IMR-90 (cell line): ENCODE measurements around the gene HECW1. TPM values are rescaled to one million over a fixed set of nuclear protein-coding genes. Genes with fewer than 3 reads are reported as not detected.

Experiments used
- ATAC-seq: fragments of 200-7000 bp; cut with Tn5 transposase; 2 replicates; pipeline ENCODE4 v1.9.1; 2020; ENCODE audit warnings: low read depth, mild to moderate bottlenecking, moderate library complexity
- Bru-seq: library from RNA; stranded (reverse); fragments of 400-500 nt; gene quantifications from one replicate; lab custom pipeline; 2021; lab: Mats Ljungman, UMichigan
- BruChase-seq, 2 experiments: library from RNA; stranded (reverse); fragments of 400-500 nt; gene quantifications; one replicate each; lab custom pipeline; 2021; lab: Mats Ljungman, UMichigan
- BruUV-seq: library from RNA; stranded (reverse); fragments of 400-500 nt; replicated peaks from 2 replicates; lab custom pipeline; 2021; lab: Mats Ljungman, UMichigan
- CTCF ChIA-PET: fragments of 300-600 bp; formaldehyde crosslinking; extraction: SDS; loops from one replicate; lab custom pipeline; 2021; ENCODE audit warnings: antibody characterized with exemption; lab: Yijun Ruan, JAX
- POLR2A ChIA-PET: fragments of 300-600 bp; sonication (Branson Sonifier 250); formaldehyde crosslinking; loops from one replicate; lab custom pipeline; 2022; ENCODE audit warnings: antibody characterized with exemption; ENCODE audit not compliant: unreplicated experiment; lab: Charles Lee
- DNase-seq: peaks from one replicate; pipeline ENCODE4 v3.0.0; 2013
- H2AFZ ChIP-seq: replicated peaks from 2 replicates; pipeline ENCODE3; 2013; ENCODE audit warnings: low read length, mild to moderate bottlenecking; ENCODE audit not compliant: poor library complexity
- H2AK5ac ChIP-seq: 2 replicates; pipeline ENCODE4 v1.6.1; 2013; ENCODE audit warnings: low read depth, low read length, inconsistent platforms
- H2AK9ac ChIP-seq: replicated peaks from 2 replicates; pipeline ENCODE3; 2013; ENCODE audit warnings: mild to moderate bottlenecking, low read depth, low read length, moderate library complexity; ENCODE audit not compliant: poor library complexity
- H2BK120ac ChIP-seq: 2 replicates; pipeline ENCODE4 v1.6.1; 2013; ENCODE audit warnings: low read depth, low read length, inconsistent platforms
- H2BK15ac ChIP-seq: 3 replicates; pipeline ENCODE4 v1.6.1; 2013; ENCODE audit warnings: low read depth, low read length, inconsistent platforms
- H2BK20ac ChIP-seq: 2 replicates; pipeline ENCODE4 v1.6.1; 2013; ENCODE audit warnings: low read depth, mild to moderate bottlenecking, inconsistent platforms, low read length, moderate library complexity
- H2BK5ac ChIP-seq: 2 replicates; pipeline ENCODE4 v1.6.1; 2013; ENCODE audit warnings: mild to moderate bottlenecking, low read depth, low read length, inconsistent platforms; ENCODE audit not compliant: poor library complexity, severe bottlenecking
- H3K14ac ChIP-seq: replicated peaks from 2 replicates; pipeline ENCODE4 v1.6.1; 2013; ENCODE audit warnings: low read depth, low read length, inconsistent platforms
- H3K18ac ChIP-seq: 2 replicates; pipeline ENCODE4 v1.6.1; 2013; ENCODE audit warnings: low read depth, low read length, control low read depth
- H3K23ac ChIP-seq: 2 replicates; pipeline ENCODE4 v1.6.1; 2013; ENCODE audit warnings: low read depth, low read length, inconsistent platforms
- H3K27ac ChIP-seq: 2 replicates; pipeline ENCODE4 v1.5.1; 2013; ENCODE audit warnings: mild to moderate bottlenecking, control low read depth, low read length; ENCODE audit not compliant: insufficient read depth
- H3K27me3 ChIP-seq: 2 replicates; pipeline ENCODE4 v1.6.1; 2013; ENCODE audit warnings: low read length; ENCODE audit not compliant: control insufficient read depth, insufficient read depth
- H3K36me3 ChIP-seq: 2 replicates; pipeline ENCODE4 v1.6.1; 2013; ENCODE audit warnings: low read length, mixed read lengths; ENCODE audit not compliant: control insufficient read depth, insufficient read depth
- H3K4ac ChIP-seq: 2 replicates; pipeline ENCODE4 v1.6.1; 2013; ENCODE audit warnings: low read depth, low read length, inconsistent platforms
- H3K4me1 ChIP-seq: 2 replicates; pipeline ENCODE4 v1.6.1; 2013; ENCODE audit warnings: low read length, mixed read lengths; ENCODE audit not compliant: control insufficient read depth, insufficient read depth
- H3K4me2 ChIP-seq: 2 replicates; pipeline ENCODE4 v1.6.1; 2013; ENCODE audit warnings: low read depth, mild to moderate bottlenecking, control low read depth, low read length, moderate library complexity
- H3K4me3 ChIP-seq: 2 replicates; pipeline ENCODE4 v1.5.1; 2013; ENCODE audit warnings: low read depth, mild to moderate bottlenecking, control low read depth, low read length, moderate library complexity; ENCODE audit not compliant: insufficient read depth
- H3K56ac ChIP-seq: 2 replicates; pipeline ENCODE4 v1.6.1; 2013; ENCODE audit warnings: low read length, inconsistent platforms; ENCODE audit not compliant: insufficient read depth; ENCODE audit errors: extremely low read depth
- H3K79me1 ChIP-seq, 2 experiments: 2 replicates each; pipeline ENCODE4 v1.6.1; 2013; ENCODE audit warnings: low read length in 2 of 2, inconsistent platforms in 1 of 2, low read depth in 1 of 2
- H3K9ac ChIP-seq: 2 replicates; pipeline ENCODE4 v1.6.1; 2013; ENCODE audit warnings: low read depth, low read length, control low read depth
- H3K9me1 ChIP-seq: 2 replicates; pipeline ENCODE4 v1.6.1; 2013; ENCODE audit warnings: low read length, inconsistent platforms; ENCODE audit not compliant: insufficient read depth
- H3K9me3 ChIP-seq: 2 replicates; pipeline ENCODE4 v1.6.1; 2013; ENCODE audit warnings: low read length; ENCODE audit not compliant: control insufficient read depth, insufficient read depth
- H4K20me1 ChIP-seq: 2 replicates; pipeline ENCODE4 v1.6.1; 2013; ENCODE audit warnings: low read length, inconsistent platforms; ENCODE audit not compliant: insufficient read depth
- H4K5ac ChIP-seq: 2 replicates; pipeline ENCODE4 v1.6.1; 2013; ENCODE audit warnings: mild to moderate bottlenecking, low read depth, low read length, control low read depth
- H4K8ac ChIP-seq, 2 experiments: 2 replicates each; pipeline ENCODE4 v1.6.1; 2013; ENCODE audit warnings: low read depth in 2 of 2, low read length in 2 of 2, control low read depth in 1 of 2, inconsistent platforms in 1 of 2
- H4K91ac ChIP-seq: 2 replicates; pipeline ENCODE4 v1.6.1; 2013; ENCODE audit warnings: low read depth, low read length, inconsistent platforms; ENCODE audit not compliant: insufficient read depth
- BHLHE40 ChIP-seq: fragments of 150-350 bp; IDR thresholded peaks from 2 replicates; pipeline ENCODE4 v1.6.1; 2016; ENCODE audit warnings: mild to moderate bottlenecking, low read depth, low read length
- CHD1 ChIP-seq: IDR thresholded peaks from 2 replicates; pipeline ENCODE4 v1.6.1; 2012; ENCODE audit warnings: low read depth, low read length, improper control_type of control experiment
- CTCF ChIP-seq: conservative IDR thresholded peaks from 2 replicates; pipeline ENCODE4 v1.5.1; 2012; ENCODE audit warnings: mild to moderate bottlenecking, low read depth, low read length, improper control_type of control experiment
- ELK1 ChIP-seq: fragments of 150-350 bp; IDR thresholded peaks from 2 replicates; pipeline ENCODE4 v1.6.1; 2016; ENCODE audit warnings: low read depth, mild to moderate bottlenecking, low read length, moderate library complexity, borderline replicate concordance
- FOS ChIP-seq: fragments of 150-350 bp; IDR thresholded peaks from 2 replicates; pipeline ENCODE4 v1.6.1; 2016; ENCODE audit warnings: low read depth, low read length
- MAFK ChIP-seq: IDR thresholded peaks from 2 replicates; pipeline ENCODE4 v1.6.1; 2012; ENCODE audit warnings: low read depth, low read length, improper control_type of control experiment
- MAZ ChIP-seq: IDR thresholded peaks from 2 replicates; pipeline ENCODE4 v1.6.1; 2012; ENCODE audit warnings: low read depth, mild to moderate bottlenecking, low read length, improper control_type of control experiment, moderate library complexity, borderline replicate concordance
- MXI1 ChIP-seq: IDR thresholded peaks from 2 replicates; pipeline ENCODE4 v1.6.1; 2012; ENCODE audit warnings: low read depth, mild to moderate bottlenecking, low read length, moderate library complexity, borderline replicate concordance
- NFE2L2 ChIP-seq: fragments of 150-350 bp; IDR thresholded peaks from 2 replicates; pipeline ENCODE4 v1.6.1; 2016; ENCODE audit warnings: low read depth, mild to moderate bottlenecking, low read length
- POLR2A ChIP-seq: IDR thresholded peaks from 2 replicates; pipeline ENCODE4 v1.6.1; 2012; ENCODE audit warnings: mild to moderate bottlenecking, low read depth, low read length
- RAD21 ChIP-seq: IDR thresholded peaks from 2 replicates; pipeline ENCODE4 v1.6.1; 2012; ENCODE audit warnings: low read length, improper control_type of control experiment
- RCOR1 ChIP-seq: IDR thresholded peaks from 2 replicates; pipeline ENCODE4 v1.6.1; 2012; ENCODE audit warnings: mild to moderate bottlenecking, low read length, improper control_type of control experiment; ENCODE audit not compliant: insufficient replicate concordance
- RFX5 ChIP-seq: IDR thresholded peaks from 2 replicates; pipeline ENCODE4 v1.8.0; 2012; ENCODE audit warnings: low read depth, mild to moderate bottlenecking, low read length, moderate library complexity
- SMC3 ChIP-seq: fragments of 150-350 bp; IDR thresholded peaks from 2 replicates; pipeline ENCODE4 v1.6.1; 2016; ENCODE audit warnings: low read depth, mild to moderate bottlenecking, antibody characterized with exemption, low read length, moderate library complexity
- USF2 ChIP-seq: fragments of 150-350 bp; IDR thresholded peaks from 2 replicates; pipeline ENCODE4 v1.6.1; 2017; ENCODE audit warnings: mild to moderate bottlenecking, antibody characterized with exemption, low read length, low read depth
- WGBS, 2 experiments: methylation state at CpG; one replicate each; pipeline versions ENCODE4 v1.1.5 to v1.1.7; 2013; ENCODE audit warnings: missing lambda C conversion rate in 2 of 2; ENCODE audit not compliant: insufficient read length in 1 of 2; ENCODE audit errors: extremely low coverage in 2 of 2; 5-methylcytosine and 5-hydroxymethylcytosine counted together
- dilution Hi-C: fragments of 300-500 bp; cut with HindIII; formaldehyde crosslinking; loops from one replicate; pipeline ENCODE4 v1.14.3; 2018; ENCODE audit warnings: low sequenced_read_pairs; ENCODE audit not compliant: unreplicated experiment
- in situ Hi-C: fragments of 300-500 bp; cut with MboI; formaldehyde crosslinking; loops from 3 replicates; pipeline ENCODE4 v1.14.3; 2019; ENCODE audit warnings: low sequenced_read_pairs, inconsistent platforms, mixed read lengths
- intact Hi-C: fragments of 100-400 bp; cut with micrococcal nuclease; formaldehyde crosslinking; loops from 2 replicates; pipeline ENCODE4 v1.10.0; 2022
- long read RNA-seq: library from polyadenylated mRNA; unstranded; transcript quantifications from one replicate; pipeline ENCODE4 v2.0.0, GENCODE V29; 2021; ENCODE audit not compliant: unreplicated experiment
- polyA plus RNA-seq, 3 experiments: library from polyadenylated mRNA; depleted of rRNA; stranded (reverse); fragments of >200 nt; gene quantifications; 2 replicates each; pipeline ENCODE4 v1.2.3, GENCODE V29; 2012; ENCODE audit warnings: low replicate concordance in 1 of 3
- total RNA-seq: library from RNA; depleted of rRNA; stranded (reverse); fragments of >200 nt; gene quantifications from 2 replicates; pipeline ENCODE4 v1.2.3, GENCODE V29; 2012; rRNA removed

Gene HECW1
- 1.1 and 1.3 TPM in 2 replicates for total RNA-seq
- 0.56 and 0.95 TPM in 2 replicates for polyA plus RNA-seq (2012; rRNA removed)
- polyA plus RNA-seq (2012; cell fraction: cytosol; rRNA removed): 0.28 and 0.78 TPM in 2 replicates
- 0.63 and 1.1 TPM in 2 replicates for polyA plus RNA-seq (2012; cell fraction: nucleus; rRNA removed; ENCODE audit: low replicate concordance)
- Bru-seq, nascent RNA: percentile 38 among the genes with signal in this experiment
- percentile 38 among the genes with signal in this experiment for BruChase-seq, experiment 1, labeled RNA remaining after a 6-hour chase
- percentile 34 among the genes with signal in this experiment for BruChase-seq, experiment 2, labeled RNA remaining after a 2-hour chase
- long read RNA-seq: 0 reads

- Histone ChIP-seq H3K9ac (no peak within 1 kb of the TSS), H2BK120ac (no peak within 1 kb of the TSS), H3K56ac (no peak within 1 kb of the TSS), H3K9me3 (no peaks in the 10 kb centered on the region), H3K4me2 (peak within 1 kb of the TSS; percentile 86), H3K14ac (no peak within 1 kb of the TSS), H4K5ac (no peak within 1 kb of the TSS), H3K27me3 (peaks cover 54% of the 10 kb centered on the region), H3K9me1 (no peaks in the 10 kb centered on the region), H2BK5ac (no peak within 1 kb of the TSS), H2AFZ (peak within 1 kb of the TSS; percentile 87), H3K36me3 (no peaks in the 10 kb centered on the region), H4K8ac (no peak within 1 kb of the TSS), H2BK15ac (no peak within 1 kb of the TSS), H3K18ac (no peak within 1 kb of the TSS), H4K91ac (no peak within 1 kb of the TSS), H4K20me1 (no peaks in the 10 kb centered on the region), H3K4ac (no peak within 1 kb of the TSS; the same call in 1 of the 2 replicates), H2BK20ac (no peak within 1 kb of the TSS), H3K79me1 (no peaks in the 10 kb centered on the region), H2AK5ac (no peak within 1 kb of the TSS), H3K4me1 (peaks cover 6% of the 10 kb centered on the region), H3K4me3 (peak within 1 kb of the TSS; percentile 39), H2AK9ac (no peak within 1 kb of the TSS), H3K27ac (no peak within 1 kb of the TSS), H3K23ac (peak within 1 kb of the TSS; percentile 11; the same call in 1 of the 2 replicates)
- BruUV-seq: no TSS peak
- ChIA-PET POLR2A (no interaction called here), CTCF (no interaction called here)
- in situ Hi-C loops: no loop called here
- ATAC-seq (peak; percentile 9), DNase-seq (no peak)
- dilution Hi-C loops: no loop called here
- intact Hi-C loops: no loop called here
- WGBS, 2 experiments: 1% methylated on average over 33 of the region's 46 CpGs; no CpG with 5 or more reads in 1 of the 2 experiments
- TF ChIP-seq CHD1: no peak
- TF ChIP-seq MXI1: no peak
- no peak for TF ChIP-seq RAD21
- TF ChIP-seq NFE2L2: no peak
- no peak for TF ChIP-seq RCOR1
- TF ChIP-seq POLR2A: no peak
- TF ChIP-seq BHLHE40: no peak
- no peak for TF ChIP-seq FOS
- TF ChIP-seq ELK1: no peak
- no peak for TF ChIP-seq USF2
- TF ChIP-seq CTCF: no peak
- TF ChIP-seq SMC3: no peak
- no peak for TF ChIP-seq MAZ
- TF ChIP-seq MAFK: no peak
- no peak for TF ChIP-seq RFX5
Observed at GRCh38 chr7:43112459-43112940, at the start of gene HECW1. Gene HECW1 (plus strand): TSS chr7:43112647. CDS start chr7:43243906, 131,259 bp downstream.
